Mammary epithelial cell (primary cell): ENCODE data around the gene CERS5.

Experiments used
- CTCF ChIP-seq, 2 donors: IDR thresholded peaks in 1 of 2; conservative IDR thresholded peaks in 1 of 2; 2 replicates each; pipeline ENCODE4 v1.5.1; 2011 to 2012; ENCODE audit warnings: inconsistent platforms in 2 of 2, low read length in 2 of 2, mild to moderate bottlenecking in 2 of 2, control low read depth in 1 of 2, low read depth in 1 of 2; ENCODE audit not compliant: insufficient read depth in 1 of 2; ENCODE audit errors: extremely low read depth in 1 of 2
- EZH2 ChIP-seq: IDR thresholded peaks from 2 replicates; pipeline ENCODE4 v1.6.1; 2012; ENCODE audit warnings: low read length, inconsistent platforms, borderline replicate concordance

- TF ChIP-seq CTCF (conservative IDR thresholded peaks at IDR 0.05 in 1 of 2, IDR thresholded peaks at IDR 0.05 in 1 of 2; ENCODE audit: extremely low read depth in 1 of 2, insufficient read depth in 1 of 2, low read depth in 1 of 2, low read length in 2 of 2), result no peak
- TF ChIP-seq EZH2, result no peak
These were observed 14.5 kb upstream of the CERS5 start for GRCh38 chr12:50181691-50182090.
